HepG2 (cell line): Measurements from ENCODE around the gene APBB2. TPM values are rescaled to one million over a fixed set of nuclear protein-coding genes. Genes with fewer than 3 reads are reported as not detected.

Experiments used
- ATAC-seq: fragments of 200-7000 bp; cut with Tn5 transposase; 3 replicates; pipeline ENCODE4 v1.9.1; 2020; ENCODE audit warnings: mild to moderate bottlenecking, moderate library complexity
- BruUV-seq: library from RNA; stranded (reverse); fragments of 400-500 nt; replicated peaks from 2 replicates; lab custom pipeline; 2021; lab: Mats Ljungman, UMichigan
- CTCF ChIA-PET: fragments of 300-600 bp; formaldehyde crosslinking; extraction: SDS; loops from one replicate; lab custom pipeline; 2021; ENCODE audit warnings: low total read pairs, inconsistent platforms, low intra/inter-chr PET ratio; lab: Yijun Ruan, JAX
- POLR2A ChIA-PET: fragments of 350-600 bp; sonication (Branson Sonifier 250); formaldehyde crosslinking; loops from one replicate; lab custom pipeline; 2020; ENCODE audit warnings: antibody characterized with exemption, inconsistent platforms; lab: Yijun Ruan, JAX
- DNase-seq: peaks from one replicate; pipeline ENCODE4 v3.0.0-alpha.2; 2015; ENCODE audit warnings: low spot score
- FAIRE-seq: peaks from 3 replicates; lab custom pipeline; 2011; peaks lifted over from hg19 to GRCh38; lab: Jason Lieb, UNC
- H2AFZ ChIP-seq: one replicate; pipeline ENCODE4 v1.6.1; 2011; ENCODE audit warnings: low read length, inconsistent platforms
- H3K27ac ChIP-seq: fragments of 300-600 bp; 3 replicates; pipeline ENCODE4 v1.8.0; 2011; ENCODE audit warnings: mixed run types, mild to moderate bottlenecking, mixed read lengths, low read length, inconsistent platforms; ENCODE audit not compliant: insufficient read depth; ENCODE audit errors: extremely low read length
- H3K27me3 ChIP-seq, 2 experiments: fragments of 200-600 bp in 1 of 2; 2 replicates in 1 of 2; 3 replicates in 1 of 2; pipeline versions ENCODE4 v1.6.0 to v1.8.0; 2011; ENCODE audit warnings: low read length in 2 of 2, mild to moderate bottlenecking in 2 of 2, moderate library complexity in 2 of 2, inconsistent platforms in 1 of 2; ENCODE audit not compliant: insufficient read depth in 2 of 2, control insufficient read depth in 1 of 2
- H3K36me3 ChIP-seq, 2 experiments: fragments of 200-600 bp in 1 of 2; replicated peaks in 1 of 2; 2 replicates in 1 of 2; 3 replicates in 1 of 2; pipeline versions ENCODE4 v1.5.1 to v1.8.0; 2011; ENCODE audit warnings: low read length in 2 of 2, inconsistent platforms in 1 of 2; ENCODE audit not compliant: insufficient read depth in 2 of 2, control insufficient read depth in 1 of 2
- H3K4me1 ChIP-seq: 2 replicates; pipeline ENCODE4 v1.5.1; 2012; ENCODE audit warnings: low read length, inconsistent platforms; ENCODE audit not compliant: insufficient read depth
- H3K4me2 ChIP-seq: 2 replicates; pipeline ENCODE4 v1.6.0; 2011; ENCODE audit warnings: low read depth, low read length, inconsistent platforms
- H3K4me3 ChIP-seq, 3 experiments: fragments of 200-600 bp in 1 of 3; sonication (generic), shearing (Covaris generic) in 1 of 3; replicated peaks in 1 of 3; 2 replicates each; pipeline ENCODE4 v1.5.1; 2011 to 2016; ENCODE audit warnings: low read length in 3 of 3, inconsistent platforms in 2 of 3, low read depth in 2 of 3, mild to moderate bottlenecking in 2 of 3, control low read depth in 1 of 3, mixed read lengths in 1 of 3; ENCODE audit not compliant: insufficient read depth in 1 of 3
- H3K79me2 ChIP-seq: one replicate; pipeline ENCODE4 v1.6.1; 2011; ENCODE audit warnings: low read length, inconsistent platforms; ENCODE audit not compliant: insufficient read depth
- H3K9ac ChIP-seq: 2 replicates; pipeline ENCODE4 v1.6.0; 2011; ENCODE audit warnings: mild to moderate bottlenecking, low read depth, low read length, inconsistent platforms; ENCODE audit not compliant: insufficient read depth
- H3K9me3 ChIP-seq: 2 replicates; pipeline ENCODE4 v1.5.1; 2012; ENCODE audit warnings: mild to moderate bottlenecking, low read length
- H4K20me1 ChIP-seq: 2 replicates; pipeline ENCODE4 v1.6.0; 2011; ENCODE audit warnings: inconsistent platforms, mild to moderate bottlenecking, low read length, moderate library complexity; ENCODE audit not compliant: insufficient read depth
- GPN1 ChIP-seq: sonication (generic); formaldehyde crosslinking; IDR thresholded peaks from 2 replicates; pipeline ENCODE4 v1.5.1; 2020; ENCODE audit warnings: missing genetic modification reagents, borderline replicate concordance
- HMGXB3 ChIP-seq: sonication (generic); formaldehyde crosslinking; IDR thresholded peaks from 2 replicates; pipeline ENCODE4 v1.4.0; 2020; ENCODE audit warnings: missing genetic modification reagents, borderline replicate concordance
- PHF20 ChIP-seq: sonication (generic); formaldehyde crosslinking; IDR thresholded peaks from 2 replicates; pipeline ENCODE4 v1.5.0; 2020; ENCODE audit warnings: mild to moderate bottlenecking, missing genetic modification reagents
- PHF21A ChIP-seq: sonication (generic); formaldehyde crosslinking; IDR thresholded peaks from 2 replicates; pipeline ENCODE4 v1.5.0; 2020; ENCODE audit warnings: mild to moderate bottlenecking, missing genetic modification reagents
- POGK ChIP-seq: sonication (generic); formaldehyde crosslinking; conservative IDR thresholded peaks from 2 replicates; pipeline ENCODE4 v1.8.0; 2022; ENCODE audit warnings: mild to moderate bottlenecking, moderate library complexity, missing genetic modification reagents
- SALL1 ChIP-seq: sonication (generic); formaldehyde crosslinking; IDR thresholded peaks from 2 replicates; pipeline ENCODE4 v1.8.0; 2022; ENCODE audit warnings: mild to moderate bottlenecking, missing genetic modification reagents
- ZBTB3 ChIP-seq: sonication (generic); formaldehyde crosslinking; IDR thresholded peaks from 2 replicates; pipeline ENCODE4 v1.4.0; 2020; ENCODE audit warnings: low read depth, mild to moderate bottlenecking, moderate library complexity, missing genetic modification reagents, borderline replicate concordance
- ZNF20 ChIP-seq: sonication (generic); formaldehyde crosslinking; IDR thresholded peaks from 2 replicates; pipeline ENCODE4 v1.4.0; 2020; ENCODE audit warnings: mild to moderate bottlenecking, moderate library complexity, missing genetic modification reagents
- ZNF562 ChIP-seq: sonication (generic); formaldehyde crosslinking; IDR thresholded peaks from 2 replicates; pipeline ENCODE4 v1.8.0; 2022; ENCODE audit warnings: missing genetic modification reagents, borderline replicate concordance
- ZNF747 ChIP-seq: sonication (generic); formaldehyde crosslinking; IDR thresholded peaks from 2 replicates; pipeline ENCODE4 v1.8.1; 2023; ENCODE audit warnings: missing genetic modification reagents, mild to moderate bottlenecking, borderline replicate concordance
- ZNF775 ChIP-seq: sonication (generic); formaldehyde crosslinking; IDR thresholded peaks from 2 replicates; pipeline ENCODE4 v1.4.0; 2020; ENCODE audit warnings: missing genetic modification reagents, mild to moderate bottlenecking, moderate library complexity, borderline replicate concordance
- WGBS: methylation state at CpG from one replicate; pipeline ENCODE4 v1.1.6; 2017; ENCODE audit warnings: low lambda C conversion rate; 5-methylcytosine and 5-hydroxymethylcytosine counted together
- in situ Hi-C: cut with HindIII; loops from 2 replicates; pipeline ENCODE4 v1.10.0; 2017; ENCODE audit warnings: low pct_unique_long_range_greater_than_20kb; ENCODE audit not compliant: extremely low pct_ligation_motif_present
- intact Hi-C: fragments of 100-400 bp; cut with micrococcal nuclease; formaldehyde crosslinking; loops from one replicate; pipeline ENCODE4 v1.10.0; 2022; ENCODE audit not compliant: unreplicated experiment
- polyA plus RNA-seq, 8 experiments: library from polyadenylated mRNA; depleted of rRNA in 3 of 8; stranded (reverse) in 7 of 8; unstranded in 1 of 8; fragments of >200 nt; fragmentation: Illumina TruSeq in 4 of 8; extraction: Trizol in 4 of 8; gene quantifications; 2 replicates each; pipeline versions ENCODE4 v1.2.1 to v1.2.3, GENCODE V29; 2011 to 2016; ENCODE audit warnings: low read depth in 4 of 8, missing spikeins in 1 of 8, mixed read lengths in 1 of 8; ENCODE audit not compliant: insufficient read depth in 1 of 8
- total RNA-seq, 5 experiments: library from RNA; depleted of rRNA; stranded (reverse); fragments of >200 nt; fragmentation: Illumina TruSeq; extraction: Trizol; gene quantifications; 2 replicates each; pipeline ENCODE4 v1.2.3, GENCODE V29; 2016; ENCODE audit warnings: low read depth in 1 of 5
- TF ChIP-seq, protein P1 (sequence below): sonication (generic); formaldehyde crosslinking; IDR thresholded peaks from 2 replicates; pipeline ENCODE4 v1.5.0; 2020; ENCODE audit warnings: missing genetic modification reagents, mild to moderate bottlenecking, borderline replicate concordance
- TF ChIP-seq, protein P2 (sequence below): sonication (generic); formaldehyde crosslinking; IDR thresholded peaks from 2 replicates; pipeline ENCODE4 v1.8.0; 2022; ENCODE audit warnings: mild to moderate bottlenecking, missing genetic modification reagents; ENCODE audit not compliant: insufficient replicate concordance

Gene APBB2
- total and polyA plus RNA-seq, 2 of the 13 experiments (the other 11 are each of a cell fraction or from before 2014, with no cell fraction given): 11.7 to 17.0 TPM

DNA sequence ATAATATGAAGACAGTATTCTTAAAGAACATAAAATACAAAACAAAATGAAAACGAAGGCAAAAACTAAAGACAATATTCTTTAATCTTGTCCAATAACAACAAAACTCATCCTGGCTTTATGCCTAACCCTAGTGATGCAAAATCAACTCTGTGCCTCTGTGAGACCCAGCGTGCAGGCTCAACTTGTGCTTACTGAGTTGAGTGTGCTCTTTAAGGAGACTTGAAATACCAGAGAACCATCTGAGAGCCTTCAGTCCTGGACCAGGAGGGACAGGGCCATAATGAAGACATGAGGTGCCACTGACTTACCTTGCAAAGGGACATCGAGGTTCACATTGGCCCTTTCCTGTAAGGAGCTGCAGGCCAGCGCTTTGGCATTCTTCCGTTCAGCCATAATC is 387.5 kb downstream of the APBB2 start:
- POLR2A ChIA-PET: no interaction called here
- H2AFZ ChIP-seq: no peak overlapping the region
- FAIRE-seq: no peak
- ATAC-seq: no peak
- intact Hi-C loops (no loop called here), in situ Hi-C loops (no loop called here)
- no peaks in the 10 kb centered on the region for H3K27me3 ChIP-seq
- H3K79me2 ChIP-seq: no peaks in the 10 kb centered on the region
- H3K27ac ChIP-seq: no peak overlapping the region
- DNase-seq: no peak
- H3K4me3 ChIP-seq: no peak overlapping the region
- H3K36me3 ChIP-seq: peaks cover 16 to 20% of the 10 kb centered on the region in 2 experiments; a peak in 4 of 5 replicates
- 95% methylated on average over 5 of the region's 5 CpGs for WGBS
- no peak overlapping the region for H3K4me2 ChIP-seq
- no peaks in the 10 kb centered on the region for H4K20me1 ChIP-seq
- CTCF ChIA-PET: no interaction called here
- H3K9me3 ChIP-seq: no peaks in the 10 kb centered on the region
- BruUV-seq: no TSS peak
- 0 out of 2 replicates have a peak, but pooled peaks cover 9% of the 10 kb centered on the region for H3K4me1 ChIP-seq
- H3K9ac ChIP-seq: no peak overlapping the region
- TF ChIP-seq PHF20 (CRISPR knock-in tag) (no peak), ZNF20 (CRISPR knock-in tag) (no peak), GPN1 (CRISPR knock-in tag) (no peak), ZNF562 (CRISPR knock-in tag) (no peak), SALL1 (CRISPR knock-in tag) (no peak), ZBTB3 (CRISPR knock-in tag) (no peak), PHF21A (CRISPR knock-in tag) (no peak), ZNF775 (CRISPR knock-in tag) (no peak), ZNF747 (no peak), HMGXB3 (CRISPR knock-in tag) (no peak), POGK (no peak)
- TF ChIP-seq, protein P1, sequence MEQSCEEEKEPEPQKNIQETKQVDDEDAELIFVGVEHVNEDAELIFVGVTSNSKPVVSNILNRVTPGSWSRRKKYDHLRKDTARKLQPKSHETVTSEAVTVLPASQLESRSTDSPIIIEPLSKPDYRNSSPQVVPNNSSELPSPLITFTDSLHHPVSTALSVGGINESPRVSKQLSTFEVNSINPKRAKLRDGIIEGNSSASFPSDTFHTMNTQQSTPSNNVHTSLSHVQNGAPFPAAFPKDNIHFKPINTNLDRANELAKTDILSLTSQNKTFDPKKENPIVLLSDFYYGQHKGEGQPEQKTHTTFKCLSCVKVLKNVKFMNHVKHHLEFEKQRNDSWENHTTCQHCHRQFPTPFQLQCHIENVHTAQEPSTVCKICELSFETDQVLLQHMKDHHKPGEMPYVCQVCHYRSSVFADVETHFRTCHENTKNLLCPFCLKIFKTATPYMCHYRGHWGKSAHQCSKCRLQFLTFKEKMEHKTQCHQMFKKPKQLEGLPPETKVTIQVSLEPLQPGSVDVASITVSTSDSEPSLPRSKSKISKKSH (CRISPR knock-in tag): no peak
- TF ChIP-seq, protein P2, sequence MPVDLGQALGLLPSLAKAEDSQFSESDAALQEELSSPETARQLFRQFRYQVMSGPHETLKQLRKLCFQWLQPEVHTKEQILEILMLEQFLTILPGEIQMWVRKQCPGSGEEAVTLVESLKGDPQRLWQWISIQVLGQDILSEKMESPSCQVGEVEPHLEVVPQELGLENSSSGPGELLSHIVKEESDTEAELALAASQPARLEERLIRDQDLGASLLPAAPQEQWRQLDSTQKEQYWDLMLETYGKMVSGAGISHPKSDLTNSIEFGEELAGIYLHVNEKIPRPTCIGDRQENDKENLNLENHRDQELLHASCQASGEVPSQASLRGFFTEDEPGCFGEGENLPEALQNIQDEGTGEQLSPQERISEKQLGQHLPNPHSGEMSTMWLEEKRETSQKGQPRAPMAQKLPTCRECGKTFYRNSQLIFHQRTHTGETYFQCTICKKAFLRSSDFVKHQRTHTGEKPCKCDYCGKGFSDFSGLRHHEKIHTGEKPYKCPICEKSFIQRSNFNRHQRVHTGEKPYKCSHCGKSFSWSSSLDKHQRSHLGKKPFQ (CRISPR knock-in tag): no peak
